ENCODE data around the gene CTAG1A.
A peak's percentile ranks its signal among the peaks of the same experiment; 100 is the strongest.

CTAG1A gene

GRCh38 chrX:154542723-154543424, 42.1 kb upstream of the CTAG1A start:
- Histone ChIP-seq H3K9me2 (replicated peaks; ENCODE audit: insufficient read depth, low read length) (no peaks in the 10 kb centered on the region), H3K4me2 (ENCODE audit: low read depth, low read length, poor library complexity, severe bottlenecking) (no peak overlapping the region), H3K36me3 (ENCODE audit: low read length) (no peaks in the 10 kb centered on the region), H2AFZ (ENCODE audit: low read depth, low read length, severe bottlenecking) (no peak overlapping the region), H3K9me3 (ENCODE audit: insufficient read depth, low read length) (no peaks in the 10 kb centered on the region), H3F3A (ENCODE audit: insufficient read depth) (peaks cover 7% of the 10 kb centered on the region; the same call in 1 of the 2 replicates), H3K27me3 (ENCODE audit: low read length) (no peaks in the 10 kb centered on the region), H4K20me1 (ENCODE audit: low read depth, low read length) (no peaks in the 10 kb centered on the region), H3K9ac (ENCODE audit: low read length) (no peak overlapping the region), H3K27ac (ENCODE audit: low read depth, low read length) (no peak overlapping the region), H3K79me2 (ENCODE audit: insufficient read depth, low read length) (peaks cover 10% of the 10 kb centered on the region), H3K4me3 (ENCODE audit: insufficient read depth, low read length, poor library complexity, severe bottlenecking) (no peak overlapping the region)
- TF ChIP-seq EZH2phosphoT487 (conservative IDR thresholded peaks at IDR 0.05; ENCODE audit: low read length) = no peak
- TF ChIP-seq CTCF (IDR thresholded peaks at IDR 0.05; ENCODE audit: insufficient read depth, low read length, poor library complexity, severe bottlenecking) = no peak

- Histone ChIP-seq H3K9ac (ENCODE audit: low read length) (peak overlapping the region; percentile 98), H2AFZ (ENCODE audit: low read depth, low read length, severe bottlenecking) (no peak overlapping the region), H3K4me2 (ENCODE audit: low read depth, low read length, poor library complexity, severe bottlenecking) (peak overlapping the region; percentile 91), H3K27ac (ENCODE audit: low read depth, low read length) (no peak overlapping the region; the same call in 1 of the 2 replicates), H3K27me3 (ENCODE audit: low read length) (no peaks in the 10 kb centered on the region), H3K9me3 (ENCODE audit: insufficient read depth, low read length) (no peaks in the 10 kb centered on the region), H3K79me2 (ENCODE audit: insufficient read depth, low read length) (peaks cover 35% of the 10 kb centered on the region), H3K36me3 (ENCODE audit: low read length) (no peaks in the 10 kb centered on the region), H4K20me1 (ENCODE audit: low read depth, low read length) (no peaks in the 10 kb centered on the region), H3K9me2 (replicated peaks; ENCODE audit: insufficient read depth, low read length) (no peaks in the 10 kb centered on the region), H3F3A (ENCODE audit: insufficient read depth) (peaks cover 8% of the 10 kb centered on the region; the same call in 1 of the 2 replicates), H3K4me3 (ENCODE audit: insufficient read depth, low read length, poor library complexity, severe bottlenecking) (peak overlapping the region; percentile 95)
- TF ChIP-seq CTCF (IDR thresholded peaks at IDR 0.05; ENCODE audit: insufficient read depth, low read length, poor library complexity, severe bottlenecking) = no peak
Observed at GRCh38 chrX:154545673-154546274, 39.2 kb upstream of the CTAG1A start.

GRCh38 chrX:154546354-154547244, 38.3 kb upstream of the CTAG1A start, which contains the start of gene G6PD:
Gene G6PD, minus strand, starts transcription at chrX:154546846. Its CDS starts 691 bp downstream, at chrX:154546155.
- Histone ChIP-seq H3K79me2 (ENCODE audit: insufficient read depth, low read length) (peaks cover 39% of the 10 kb centered on the region), H3K27ac (ENCODE audit: low read depth, low read length) (peak within 1 kb of the TSS; percentile 98), H2AFZ (ENCODE audit: low read depth, low read length, severe bottlenecking) (peak within 1 kb of the TSS; percentile 48), H4K20me1 (ENCODE audit: low read depth, low read length) (no peaks in the 10 kb centered on the region), H3K4me2 (ENCODE audit: low read depth, low read length, poor library complexity, severe bottlenecking) (peak within 1 kb of the TSS; percentile 91), H3K9ac (ENCODE audit: low read length) (peak within 1 kb of the TSS; percentile 98), H3K9me3 (ENCODE audit: insufficient read depth, low read length) (no peaks in the 10 kb centered on the region), H3K36me3 (ENCODE audit: low read length) (no peaks in the 10 kb centered on the region), H3K4me3 (ENCODE audit: insufficient read depth, low read length, poor library complexity, severe bottlenecking) (peak within 1 kb of the TSS; percentile 95), H3K27me3 (ENCODE audit: low read length) (no peaks in the 10 kb centered on the region), H3F3A (ENCODE audit: insufficient read depth) (peaks cover 8% of the 10 kb centered on the region; the same call in 1 of the 2 replicates), H3K9me2 (replicated peaks; ENCODE audit: insufficient read depth, low read length) (no peaks in the 10 kb centered on the region)
- TF ChIP-seq EZH2phosphoT487 (conservative IDR thresholded peaks at IDR 0.05; ENCODE audit: low read length) = no peak
- TF ChIP-seq CTCF (IDR thresholded peaks at IDR 0.05; ENCODE audit: insufficient read depth, low read length, poor library complexity, severe bottlenecking) = no peak
